H1 (cell line): Measurements from ENCODE around the gene S100A6. TPM values are rescaled to one million over a fixed set of nuclear protein-coding genes. Genes with fewer than 3 reads are reported as not detected.

Experiments
- CTCF ChIA-PET: fragments of 300-600 bp; sonication (Branson Sonifier 250); formaldehyde crosslinking; loops from one replicate; lab custom pipeline; 2021; ENCODE audit not compliant: partially characterized antibody; lab: Charles Lee
- POLR2A ChIA-PET: fragments of 300-600 bp; sonication (Branson Sonifier 250); formaldehyde crosslinking; loops from one replicate; lab custom pipeline; 2021; ENCODE audit warnings: inconsistent platforms; ENCODE audit not compliant: partially characterized antibody; lab: Charles Lee
- DNase-seq, 2 experiments: peaks; one replicate each; pipeline versions ENCODE4 v3.0.0 to v3.0.0-alpha.2; 2010 to 2022; ENCODE audit warnings: low spot score in 2 of 2, low read depth in 1 of 2, mixed read lengths in 1 of 2
- FAIRE-seq: peaks from 2 replicates; lab custom pipeline; 2011; peaks lifted over from hg19 to GRCh38; lab: Jason Lieb, UNC
- H2AFZ ChIP-seq: 2 replicates; pipeline ENCODE4 v1.8.1; 2012; ENCODE audit warnings: low read length, inconsistent platforms
- H2AK5ac ChIP-seq: 2 replicates; pipeline ENCODE4 v1.6.1; 2013; ENCODE audit warnings: low read depth, low read length
- H2BK120ac ChIP-seq: replicated peaks from 2 replicates; pipeline ENCODE3; 2013; ENCODE audit warnings: low read depth, low read length, inconsistent platforms
- H2BK12ac ChIP-seq: 2 replicates; pipeline ENCODE4 v1.6.1; 2013; ENCODE audit warnings: low read depth, low read length
- H2BK15ac ChIP-seq: 2 replicates; pipeline ENCODE4 v1.6.1; 2013; ENCODE audit warnings: low read length
- H2BK20ac ChIP-seq: 2 replicates; pipeline ENCODE4 v1.6.1; 2013; ENCODE audit warnings: low read length
- H2BK5ac ChIP-seq: 2 replicates; pipeline ENCODE4 v1.6.1; 2013; ENCODE audit warnings: low read depth, low read length
- H3K14ac ChIP-seq: 2 replicates; pipeline ENCODE4 v1.6.1; 2013; ENCODE audit warnings: inconsistent platforms; ENCODE audit not compliant: insufficient read length
- H3K18ac ChIP-seq: 2 replicates; pipeline ENCODE4 v1.6.1; 2013; ENCODE audit warnings: low read length; ENCODE audit errors: extremely low read depth
- H3K23ac ChIP-seq: 2 replicates; pipeline ENCODE4 v1.6.1; 2013; ENCODE audit warnings: inconsistent platforms; ENCODE audit not compliant: insufficient read length
- H3K23me2 ChIP-seq: 2 replicates; pipeline ENCODE4 v1.6.1; 2013; ENCODE audit warnings: low read depth, low read length
- H3K27ac ChIP-seq: 2 replicates; pipeline ENCODE4 v1.6.1; 2011; ENCODE audit warnings: low read depth, low read length, inconsistent platforms
- H3K27me3 ChIP-seq, 4 experiments: replicated peaks in 1 of 4; 1 replicate in 1 of 4; 2 replicates in 3 of 4; pipeline versions ENCODE4 v1.6.1 to v1.8.1; 2011 to 2013; ENCODE audit warnings: low read length in 3 of 4, mild to moderate bottlenecking in 3 of 4, inconsistent platforms in 2 of 4, mixed read lengths in 2 of 4, moderate library complexity in 1 of 4; ENCODE audit not compliant: control insufficient read depth in 3 of 4, insufficient read depth in 3 of 4; ENCODE audit errors: extremely low read depth in 1 of 4
- H3K36me3 ChIP-seq, 4 experiments: 2 replicates each; pipeline versions ENCODE4 v1.6.1 to v1.8.1; 2011 to 2013; ENCODE audit warnings: mild to moderate bottlenecking in 4 of 4, low read length in 3 of 4, moderate library complexity in 2 of 4, control low read depth in 1 of 4, inconsistent platforms in 1 of 4; ENCODE audit not compliant: insufficient read depth in 4 of 4, control insufficient read depth in 2 of 4
- H3K4ac ChIP-seq: replicated peaks from 2 replicates; pipeline ENCODE3; 2013; ENCODE audit warnings: low read length, low read depth, mixed read lengths, inconsistent platforms; ENCODE audit not compliant: insufficient read length
- H3K4me1 ChIP-seq, 4 experiments: replicated peaks in 1 of 4; 1 replicate in 1 of 4; 2 replicates in 3 of 4; pipeline versions ENCODE4 v1.6.1 to v1.8.1; 2011 to 2013; ENCODE audit warnings: low read length in 3 of 4, inconsistent platforms in 2 of 4, mixed read lengths in 1 of 4; ENCODE audit not compliant: insufficient read depth in 4 of 4, control insufficient read depth in 3 of 4
- H3K4me2 ChIP-seq, 2 experiments: 2 replicates each; pipeline versions ENCODE4 v1.6.1 to v1.8.1; 2011 to 2013; ENCODE audit warnings: low read depth in 2 of 2, low read length in 2 of 2, control low read depth in 1 of 2, inconsistent platforms in 1 of 2, mild to moderate bottlenecking in 1 of 2; ENCODE audit not compliant: insufficient read depth in 1 of 2
- H3K4me3 ChIP-seq, 4 experiments: fragments of 200-600, 300-600 bp in 1 of 4; sonication (generic), shearing (Covaris generic), sonication (Bioruptor Twin) in 1 of 4; 2 replicates each; pipeline versions ENCODE4 v1.5.1 to v1.8.1; 2011 to 2016; ENCODE audit warnings: low read length in 4 of 4, low read depth in 3 of 4, control low read depth in 2 of 4, inconsistent platforms in 2 of 4, mild to moderate bottlenecking in 2 of 4, mixed read lengths in 1 of 4, moderate library complexity in 1 of 4; ENCODE audit not compliant: insufficient read depth in 2 of 4; ENCODE audit errors: extremely low read depth in 1 of 4
- H3K56ac ChIP-seq: replicated peaks from 2 replicates; pipeline ENCODE3; 2013; ENCODE audit warnings: low read depth, mild to moderate bottlenecking, mixed read lengths, low read length, inconsistent platforms; ENCODE audit not compliant: insufficient read length
- H3K79me1 ChIP-seq: 2 replicates; pipeline ENCODE4 v1.6.1; 2013; ENCODE audit warnings: low read depth, low read length, control low read depth
- H3K79me2 ChIP-seq, 2 experiments: 2 replicates each; pipeline versions ENCODE4 v1.6.1 to v1.8.1; 2012 to 2013; ENCODE audit warnings: low read length in 2 of 2, mild to moderate bottlenecking in 2 of 2, inconsistent platforms in 1 of 2; ENCODE audit not compliant: insufficient read depth in 2 of 2, control insufficient read depth in 1 of 2
- H3K9ac ChIP-seq, 4 experiments: replicated peaks in 1 of 4; 1 replicate in 1 of 4; 2 replicates in 3 of 4; pipeline versions ENCODE4 v1.6.1 to v1.8.1; 2011 to 2013; ENCODE audit warnings: low read depth in 3 of 4, low read length in 3 of 4, control low read depth in 2 of 4, mild to moderate bottlenecking in 2 of 4, moderate library complexity in 2 of 4, inconsistent platforms in 1 of 4; ENCODE audit errors: extremely low read depth in 1 of 4
- H3K9me3 ChIP-seq, 2 experiments: 2 replicates each; pipeline versions ENCODE4 v1.6.1 to v1.8.1; 2012 to 2013; ENCODE audit warnings: mild to moderate bottlenecking in 2 of 2, moderate library complexity in 2 of 2, control low read depth in 1 of 2, inconsistent platforms in 1 of 2, low read depth in 1 of 2, low read length in 1 of 2, mixed read lengths in 1 of 2; ENCODE audit not compliant: insufficient read depth in 2 of 2
- H4K20me1 ChIP-seq, 2 experiments: replicated peaks in 1 of 2; 2 replicates each; pipeline versions ENCODE3 to v1.8.1; 2011 to 2013; ENCODE audit warnings: inconsistent platforms in 2 of 2, low read length in 2 of 2, mild to moderate bottlenecking in 1 of 2; ENCODE audit not compliant: insufficient read depth in 2 of 2, control insufficient read depth in 1 of 2
- H4K5ac ChIP-seq: 2 replicates; pipeline ENCODE4 v1.6.1; 2013; ENCODE audit warnings: low read length, low read depth, mixed read lengths, inconsistent platforms; ENCODE audit not compliant: insufficient read length
- H4K8ac ChIP-seq: 2 replicates; pipeline ENCODE4 v1.8.0; 2013; ENCODE audit warnings: mild to moderate bottlenecking, moderate library complexity, low read length, inconsistent platforms; ENCODE audit not compliant: insufficient read depth; ENCODE audit errors: extremely low read depth
- H4K91ac ChIP-seq: replicated peaks from 2 replicates; pipeline ENCODE3; 2013; ENCODE audit warnings: low read length, mixed read lengths, inconsistent platforms; ENCODE audit not compliant: insufficient read length
- ASH2L ChIP-seq: fragments of 200-600, 300-600 bp; sonication (generic); IDR thresholded peaks from one replicate; pipeline ENCODE4 v1.7.1; 2017; ENCODE audit warnings: low read length
- BACH1 ChIP-seq: IDR thresholded peaks from 2 replicates; pipeline ENCODE4 v1.6.1; 2012; ENCODE audit warnings: low read length, improper control_type of control experiment
- CBX5 ChIP-seq: fragments of 300-800, 300-1000 bp; sonication (generic); IDR thresholded peaks from 2 replicates; pipeline ENCODE4 v1.7.1; 2016; ENCODE audit warnings: antibody characterized with exemption, low read length, low read depth
- EP300 ChIP-seq, 2 experiments: IDR thresholded peaks; 1 replicate in 1 of 2; 2 replicates in 1 of 2; pipeline ENCODE4 v1.6.1; 2011 to 2012; ENCODE audit warnings: low read depth in 2 of 2, low read length in 2 of 2, mild to moderate bottlenecking in 2 of 2, borderline replicate concordance in 1 of 2, inconsistent platforms in 1 of 2, moderate library complexity in 1 of 2
- FOSL1 ChIP-seq: IDR thresholded peaks from 2 replicates; pipeline ENCODE4 v1.6.1; 2011; ENCODE audit warnings: mild to moderate bottlenecking, low read depth, low read length, moderate library complexity; ENCODE audit not compliant: insufficient read depth
- NANOG ChIP-seq: IDR thresholded peaks from 2 replicates; pipeline ENCODE4 v1.6.1; 2011; ENCODE audit warnings: low read length, low read depth, mild to moderate bottlenecking, inconsistent platforms; ENCODE audit not compliant: insufficient read depth, poor library complexity, severe bottlenecking
- SP1 ChIP-seq: IDR thresholded peaks from 2 replicates; pipeline ENCODE4 v1.6.1; 2011; ENCODE audit warnings: low read depth, low read length
- TBP ChIP-seq: IDR thresholded peaks from 2 replicates; pipeline ENCODE4 v1.6.1; 2011; ENCODE audit warnings: low read depth, low read length, improper control_type of control experiment
- ZNF274 ChIP-seq: IDR thresholded peaks from 2 replicates; pipeline ENCODE4 v1.7.0; 2012; ENCODE audit warnings: low read length, borderline replicate concordance; ENCODE audit errors: extremely low read depth
- WGBS, 2 experiments: shearing (Covaris generic) in 1 of 2; methylation state at CpG; one replicate each; pipeline versions ENCODE4 v1.1.6 to v1.1.7; 2013 to 2015; ENCODE audit warnings: low lambda C conversion rate in 2 of 2, mixed read lengths in 2 of 2, inconsistent platforms in 1 of 2, low coverage in 1 of 2, missing lambda C conversion rate in 1 of 2; ENCODE audit not compliant: insufficient replicate concordance in 2 of 2, insufficient coverage in 1 of 2, insufficient read length in 1 of 2; ENCODE audit errors: extremely low coverage in 1 of 2, missing lambda C conversion rate in 1 of 2; 5-methylcytosine and 5-hydroxymethylcytosine counted together
- polyA plus RNA-seq, 7 experiments: library from polyadenylated mRNA; depleted of rRNA in 3 of 7; stranded (reverse) in 5 of 7; unstranded in 2 of 7; fragments of >200 nt in 5 of 7; fragments of 200-250 nt in 2 of 7; gene quantifications; 1 replicate in 5 of 7; 2 replicates in 1 of 7; 4 replicates in 1 of 7; pipeline versions ENCODE4 v1.2.1 to v1.2.3, GENCODE V29; 2011 to 2013; ENCODE audit warnings: missing spikeins in 2 of 7, mixed read lengths in 2 of 7
- total RNA-seq: library from RNA; stranded (reverse); fragmentation: NEBNext Ultra II Directional; extraction: Animal tissue kit (Norgen Biotek cat#: 25700); gene quantifications from 2 replicates; pipeline ENCODE4 v1.2.1, GENCODE V29; 2021
- TF ChIP-seq, protein P1 (sequence below): IDR thresholded peaks from 2 replicates; pipeline ENCODE4 v1.6.1; 2012; ENCODE audit warnings: low read length, inconsistent platforms

S100A6 gene
- total and polyA plus RNA-seq, 2 of the 8 experiments (the other 6 are each of a cell fraction or from before 2014, with no cell fraction given), result 11.1 to 63.0 TPM

DNA sequence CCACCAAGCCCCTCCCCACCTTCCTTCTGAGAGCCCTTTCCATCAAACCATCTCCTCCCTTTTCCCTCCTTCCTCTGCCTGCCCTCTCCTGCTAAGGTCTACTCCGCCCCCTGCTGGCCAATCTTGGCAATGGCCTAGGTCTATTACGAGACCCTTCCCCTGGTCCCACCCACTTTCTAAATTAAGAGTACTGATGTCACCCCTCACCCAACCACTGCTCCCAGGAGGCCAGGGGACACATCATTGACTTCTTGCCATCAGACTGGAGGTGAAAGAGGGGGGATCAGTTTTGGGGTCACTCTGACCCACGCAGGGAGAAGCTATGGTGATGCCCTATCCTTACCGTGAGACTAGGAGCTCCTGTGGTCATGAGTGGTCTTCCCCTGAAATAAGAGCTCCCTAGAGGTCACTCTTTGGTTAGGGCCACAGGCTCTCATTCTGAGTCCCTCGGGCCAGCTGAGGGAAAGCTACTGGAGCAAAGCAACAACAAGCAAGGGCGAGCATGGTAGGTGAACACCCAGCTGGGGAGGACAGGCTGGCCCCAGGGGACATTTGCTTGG is 40.7 kb downstream of the S100A6 start:
- H3K14ac ChIP-seq, result no peak overlapping the region
- CTCF ChIA-PET, result interaction anchor here (0.6 to 21.4 kb wide), 62 partner anchors 7 to 614 kb away, joined by 3 to 360 read pairs (median 5); partner anchors contain the start of genes CHTOP, PGLYRP4, S100A1 and S100A12
- DNase-seq, result peak; percentile 82 to 100
- no peaks in the 10 kb centered on the region for H3K23me2 ChIP-seq
- peaks cover 0 to 6% (median 2%) of the 10 kb centered on the region in 4 experiments; a peak in 4 of 7 replicates for H3K4me1 ChIP-seq
- H4K91ac ChIP-seq, result no peak overlapping the region
- no peak overlapping the region for H2BK120ac ChIP-seq
- H2BK5ac ChIP-seq, result peak overlapping the region; percentile 60; the same call in 1 of the 2 replicates
- H3K27me3 ChIP-seq, result no peaks in the 10 kb centered on the region
- no peak overlapping the region for H3K23ac ChIP-seq
- H3K9me3 ChIP-seq, result no peaks in the 10 kb centered on the region
- 0 out of 2 replicates have a peak overlapping the region, but pooled peaks have one; percentile 38 for H3K27ac ChIP-seq
- WGBS, 2 experiments, result 42% methylated on average over 6 of the region's 6 CpGs; no CpG with 5 or more reads in 1 of the 2 experiments
- 0 out of 7 replicates have a peak overlapping the region, but pooled peaks of 1 of the 4 experiments have one; percentile 8 for H3K9ac ChIP-seq
- H2AFZ ChIP-seq, result peak overlapping the region; percentile 65; the same call in 1 of the 2 replicates
- no peak overlapping the region for H2BK15ac ChIP-seq
- H4K20me1 ChIP-seq, result no peaks in the 10 kb centered on the region
- H4K5ac ChIP-seq, result no peak overlapping the region
- H3K4ac ChIP-seq, result no peak overlapping the region
- H2BK20ac ChIP-seq, result 0 out of 2 replicates have a peak overlapping the region, but pooled peaks have one; percentile 56
- H2BK12ac ChIP-seq, result peak overlapping the region; percentile 82
- no peak overlapping the region for H2AK5ac ChIP-seq
- H4K8ac ChIP-seq, result no peak overlapping the region
- H3K79me2 ChIP-seq, result no peaks in the 10 kb centered on the region
- no peak overlapping the region for H3K56ac ChIP-seq
- H3K79me1 ChIP-seq, result no peaks in the 10 kb centered on the region
- peak; percentile 86 for FAIRE-seq
- H3K4me2 ChIP-seq, result peak overlapping the region in 1 of 2 experiments; percentile 15; a peak in 1 of 4 replicates
- no peaks in the 10 kb centered on the region for H3K36me3 ChIP-seq
- no peak overlapping the region for H3K4me3 ChIP-seq
- POLR2A ChIA-PET, result interaction anchor here (1.0 to 3.2 kb wide), 5 partner anchors 10 to 139 kb away, joined by 3 to 14 read pairs (median 4); partner anchors contain the start of genes CHTOP and S100A13
- no peak overlapping the region for H3K18ac ChIP-seq
- no peak for TF ChIP-seq NANOG
- TF ChIP-seq ZNF274, result no peak
- TF ChIP-seq EP300 (IDR thresholded peaks at IDR 0.05; ENCODE audit: borderline replicate concordance in 1 of 2, low read depth in 2 of 2, low read length in 2 of 2), result peak in 1 of 2 experiments; percentile 66; a peak in 2 of 3 replicates
- TF ChIP-seq, protein P1, sequence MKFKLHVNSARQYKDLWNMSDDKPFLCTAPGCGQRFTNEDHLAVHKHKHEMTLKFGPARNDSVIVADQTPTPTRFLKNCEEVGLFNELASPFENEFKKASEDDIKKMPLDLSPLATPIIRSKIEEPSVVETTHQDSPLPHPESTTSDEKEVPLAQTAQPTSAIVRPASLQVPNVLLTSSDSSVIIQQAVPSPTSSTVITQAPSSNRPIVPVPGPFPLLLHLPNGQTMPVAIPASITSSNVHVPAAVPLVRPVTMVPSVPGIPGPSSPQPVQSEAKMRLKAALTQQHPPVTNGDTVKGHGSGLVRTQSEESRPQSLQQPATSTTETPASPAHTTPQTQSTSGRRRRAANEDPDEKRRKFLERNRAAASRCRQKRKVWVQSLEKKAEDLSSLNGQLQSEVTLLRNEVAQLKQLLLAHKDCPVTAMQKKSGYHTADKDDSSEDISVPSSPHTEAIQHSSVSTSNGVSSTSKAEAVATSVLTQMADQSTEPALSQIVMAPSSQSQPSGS, result peak; percentile 57; the same call in 1 of the 2 replicates
- no peak for TF ChIP-seq CBX5
- no peak for TF ChIP-seq BACH1
- TF ChIP-seq TBP, result 0 out of 2 replicates have a peak, but pooled peaks have one; percentile 33
- no peak for TF ChIP-seq FOSL1
- peak; percentile 43; the same call in 1 of the 2 replicates for TF ChIP-seq SP1
- TF ChIP-seq ASH2L, result no peak
